CD4-positive, alpha-beta T cell treated with Interleukin-12 subunit alpha and Interleukin-12 subunit beta, for 1 hour (primary cell): ENCODE results near the gene ATP5F1B.

Experiments used
- DNase-seq: peaks from one replicate; pipeline ENCODE4 v3.0.0-alpha.2; 2020

ATP5F1B gene

GRCh38 chr12:56645201-56645716 is 525 bp downstream of the ATP5F1B start:
- DNase-seq, result no peak

GRCh38 chr12:56644654-56645053 is 1.1 kb downstream of the ATP5F1B start:
- no peak for DNase-seq

DNA sequence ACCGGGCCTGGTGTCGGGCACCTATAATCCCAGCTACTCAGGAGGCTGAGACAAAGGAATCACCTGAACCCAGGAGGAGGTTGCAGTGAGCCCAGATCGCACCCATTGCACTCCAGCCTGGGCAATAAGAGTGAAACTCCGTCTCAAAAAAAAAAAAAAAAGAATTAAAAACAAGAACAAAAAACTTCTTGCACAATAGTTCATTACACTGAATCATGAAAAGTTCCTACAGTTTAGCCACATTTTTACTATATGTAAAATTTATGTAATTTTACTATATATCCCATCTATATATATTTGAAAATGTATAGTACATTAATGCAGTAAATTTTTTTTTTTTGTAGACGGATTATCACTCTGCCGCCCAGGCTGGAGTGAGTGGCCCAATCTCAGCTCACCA is 4.6 kb downstream of the ATP5F1B start:
- DNase-seq, result no peak

DNA sequence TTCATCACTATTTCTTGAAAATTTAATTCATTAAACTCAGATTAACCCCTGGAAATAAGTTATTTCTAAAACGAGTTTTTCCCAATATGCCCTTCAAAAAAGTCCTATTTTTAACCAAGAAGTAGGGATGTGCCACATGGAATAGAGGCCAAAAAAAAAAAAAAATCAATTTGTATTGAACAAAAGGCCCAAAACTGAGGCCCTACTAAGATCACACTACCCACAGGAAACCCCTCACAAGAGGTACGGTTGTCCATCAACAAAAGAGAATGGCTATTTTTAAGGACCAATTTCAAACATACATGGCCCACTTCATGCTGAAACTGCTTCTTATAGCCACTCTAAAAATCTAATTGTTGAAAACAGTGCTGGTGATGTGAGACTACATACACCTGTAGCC is 8.2 kb downstream of the ATP5F1B start:
- DNase-seq, result no peak

GRCh38 chr12:56636675-56637540 is 8.9 kb downstream of the ATP5F1B start:
- peak; percentile 95 for DNase-seq

- peak; percentile 86 for DNase-seq
Observed at GRCh38 chr12:56635806-56636674, 9.7 kb downstream of the ATP5F1B start.

DNA sequence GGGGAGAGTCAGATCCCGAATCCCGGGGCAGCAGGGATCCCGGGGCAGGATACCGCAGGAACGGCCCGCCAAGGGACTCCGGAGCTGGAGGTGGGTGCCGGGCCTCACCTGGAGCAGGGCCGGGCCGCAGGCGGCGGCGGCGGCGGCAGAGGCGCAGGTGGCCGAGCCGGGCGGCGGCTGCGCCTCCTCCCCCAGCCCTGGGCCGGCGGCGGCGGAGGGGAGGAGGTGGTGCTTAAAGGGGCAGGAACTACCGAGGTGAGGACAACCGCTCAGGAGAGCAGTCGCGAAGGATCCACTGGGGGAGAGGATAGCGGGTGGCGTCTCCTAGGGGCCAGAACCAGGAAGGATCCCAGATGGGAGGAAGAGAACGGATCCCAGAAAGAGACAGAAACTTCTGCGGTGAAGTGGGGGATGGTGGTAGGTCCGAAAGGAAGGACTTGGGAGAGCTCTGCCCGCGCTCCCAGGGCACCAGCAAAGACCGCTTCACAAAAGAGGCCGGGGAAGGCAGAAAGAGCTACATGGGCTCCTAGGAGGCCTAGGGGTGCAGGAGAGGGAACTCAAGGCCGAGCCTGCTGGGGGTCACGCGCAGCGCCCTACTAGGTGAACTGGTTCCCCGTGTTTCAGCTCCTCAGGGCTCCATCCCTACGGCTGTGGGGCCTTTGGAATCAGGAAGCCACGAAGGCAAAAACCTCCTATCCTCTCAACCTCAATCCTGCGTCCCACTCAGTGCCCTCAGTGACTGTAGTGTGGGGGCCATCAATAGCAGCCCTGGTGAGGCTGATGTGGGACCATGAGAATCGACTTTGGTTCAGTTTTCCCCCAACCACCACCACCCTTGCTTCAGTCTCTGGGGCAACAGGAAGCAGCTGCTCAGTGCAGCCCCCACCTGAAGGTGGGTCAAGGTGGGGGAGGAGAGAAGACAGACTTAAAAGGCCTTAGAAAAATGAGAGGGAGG is 10.7 kb downstream of the ATP5F1B start:
- peak; percentile 73 for DNase-seq

DNA sequence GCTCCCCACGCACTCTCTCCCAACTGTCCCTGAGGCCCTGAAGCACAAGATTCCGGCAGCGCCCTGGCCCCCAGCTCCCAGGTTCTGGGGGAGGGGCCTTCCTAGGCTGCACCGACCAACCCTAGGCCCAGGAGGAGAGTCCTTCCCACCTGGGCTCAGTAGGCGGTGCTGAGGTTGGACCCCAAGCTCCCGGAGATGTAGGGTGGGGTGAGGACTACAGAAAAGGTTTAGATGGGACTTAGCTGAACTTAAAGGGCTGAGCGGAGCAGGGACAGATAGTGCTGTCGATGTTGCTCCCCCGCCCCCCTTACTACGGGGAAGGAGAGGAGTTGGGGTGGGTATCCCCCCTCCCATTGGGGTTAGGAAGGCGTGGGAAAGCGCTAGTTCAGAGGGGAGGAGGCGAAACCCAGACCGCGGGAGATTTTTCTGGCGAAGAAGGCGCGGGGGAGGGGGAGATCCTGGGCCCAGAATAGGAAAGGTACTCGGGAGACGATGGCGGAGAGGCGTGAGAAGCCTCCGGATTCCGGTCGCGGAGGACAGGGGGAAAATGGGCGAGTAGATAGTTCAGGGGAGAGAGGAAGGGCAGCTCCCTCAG is 11.4 kb downstream of the ATP5F1B start:
- peak; percentile 28 for DNase-seq

- DNase-seq, result no peak
Observed at GRCh38 chr12:56633468-56634241, 12.1 kb downstream of the ATP5F1B start.

- DNase-seq, result no peak
Observed at GRCh38 chr12:56632701-56633467, 12.9 kb downstream of the ATP5F1B start.

GRCh38 chr12:56631790-56632700 is 13.7 kb downstream of the ATP5F1B start:
- peak; percentile 63 for DNase-seq

DNA sequence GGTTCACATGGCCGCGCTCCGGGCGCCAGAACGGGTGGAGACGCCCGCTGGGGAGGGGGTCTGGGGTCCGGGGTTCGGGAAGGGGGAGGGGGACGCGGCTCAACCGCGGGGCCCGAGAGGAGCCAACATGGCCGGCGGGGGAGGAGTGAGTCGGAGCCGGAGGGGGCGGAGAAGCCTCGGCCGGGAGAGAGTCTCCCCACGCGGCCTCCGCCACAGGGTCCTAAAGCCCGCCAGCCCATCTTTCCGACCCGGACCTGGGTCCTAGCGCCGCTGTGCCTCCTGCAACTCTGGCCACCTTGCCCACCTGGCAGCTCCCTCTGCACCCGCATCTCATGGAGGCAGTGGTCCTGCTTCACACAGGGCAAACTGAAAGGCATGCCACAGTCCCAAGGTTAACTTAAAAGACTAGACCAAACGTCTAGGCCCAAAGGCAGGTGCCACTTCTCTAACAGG is 15.6 kb downstream of the ATP5F1B start, which contains the start of gene BAZ2A:
Gene BAZ2A (minus strand): TSS at position 147 of the 453 bp plus-strand sequence. CDS start 12,796 bp downstream, outside the sequence.
- peak; percentile 87 for DNase-seq

- peak; percentile 64 for DNase-seq
Observed at GRCh38 chr12:56629459-56630179, 16.2 kb downstream of the ATP5F1B start.

DNA sequence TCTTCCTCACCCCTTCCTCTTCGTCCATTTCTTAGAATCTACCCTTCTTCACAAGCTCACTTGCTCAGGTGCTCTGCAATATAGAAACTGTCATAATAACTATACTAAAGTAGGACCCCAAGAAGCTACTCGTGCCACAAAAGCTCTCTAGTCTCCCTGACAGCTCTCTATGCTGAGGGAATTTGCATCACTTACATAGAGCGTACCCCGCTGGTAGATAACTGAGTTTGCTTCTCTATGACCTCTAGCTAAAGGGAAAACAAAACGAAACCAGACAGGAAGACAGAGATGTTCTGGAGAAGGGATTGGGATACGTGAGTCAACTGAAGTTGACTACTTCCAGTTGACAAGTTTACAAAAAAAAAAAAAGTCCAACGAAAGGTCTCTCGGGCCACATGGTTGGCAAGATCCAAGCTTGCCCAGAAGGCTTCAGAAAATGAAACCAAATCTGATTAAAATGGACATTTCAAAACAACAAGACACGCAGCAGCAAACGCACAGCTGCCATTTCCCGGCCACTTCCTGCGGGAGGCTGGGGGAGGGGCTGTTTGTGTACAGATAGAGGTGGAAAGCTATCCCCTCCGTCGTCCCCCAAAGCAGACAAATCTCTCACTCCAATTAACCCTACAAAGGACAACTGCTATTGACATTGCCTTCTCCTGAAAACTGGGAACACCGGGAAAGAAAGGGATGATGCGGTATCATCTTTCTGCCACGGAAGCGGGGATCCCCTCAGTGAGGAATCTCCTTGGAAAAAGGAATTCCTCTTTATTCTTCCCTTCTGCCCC is 16.9 kb downstream of the ATP5F1B start:
- peak; percentile 74 for DNase-seq

DNA sequence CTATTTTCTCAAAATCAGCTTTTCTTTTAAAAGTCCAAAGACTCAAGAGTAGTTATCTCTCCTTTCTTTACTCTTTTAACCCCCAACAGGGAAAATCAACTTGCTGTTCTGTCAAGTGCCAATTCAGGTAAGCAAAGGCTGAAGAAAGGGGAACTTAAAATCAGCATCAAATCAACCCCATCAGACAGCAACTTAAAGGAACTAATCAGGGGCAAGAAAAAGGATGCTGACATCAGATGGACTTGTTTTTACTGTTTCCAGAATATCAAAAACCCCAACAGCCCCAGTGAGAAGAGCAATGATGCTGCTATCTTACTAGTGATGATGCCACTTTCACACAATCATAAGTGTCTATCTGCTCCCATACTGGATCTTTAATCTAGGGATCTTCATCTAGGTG is 19.1 kb downstream of the ATP5F1B start:
- no peak for DNase-seq

- no peak for DNase-seq
Observed at GRCh38 chr12:56622535-56622934, 23.2 kb downstream of the ATP5F1B start.

- DNase-seq, result no peak
Observed at GRCh38 chr12:56616925-56617324, 28.9 kb downstream of the ATP5F1B start.
